Testis (tissue), 3 donors: ENCODE measurements around the gene KLHDC7A. TPM values are rescaled to one million over a fixed set of nuclear protein-coding genes. Genes with fewer than 3 reads are reported as not detected.
A peak's percentile ranks its signal among the peaks of the same experiment; 100 is the strongest.

Source experiments
- DNase-seq: peaks from one replicate; pipeline ENCODE4 v3.0.0-alpha.2; 2019
- H3K27ac ChIP-seq, 2 donors: fragments of 200-600 bp; sonication (generic); one replicate each; pipeline ENCODE4 v1.5.1; 2019
- H3K27me3 ChIP-seq: fragments of 200-600 bp; sonication (generic); one replicate; pipeline ENCODE4 v1.5.1; 2019
- H3K36me3 ChIP-seq: fragments of 200-600 bp; sonication (generic); one replicate; pipeline ENCODE4 v1.5.1; 2017; ENCODE audit warnings: low read depth; ENCODE audit errors: missing control alignments
- H3K4me1 ChIP-seq: fragments of 200-600 bp; sonication (generic); one replicate; pipeline ENCODE4 v1.5.1; 2019
- H3K4me3 ChIP-seq, 2 donors: fragments of 200-600 bp; sonication (generic); one replicate each; pipeline ENCODE4 v1.5.1; 2017 to 2019
- H3K9me3 ChIP-seq: fragments of 200-600 bp; sonication (generic); one replicate; pipeline ENCODE4 v1.5.1; 2017
- POLR2A ChIP-seq: fragments of 450-650 bp; IDR thresholded peaks from one replicate; pipeline ENCODE4 v1.6.1; 2017; ENCODE audit warnings: antibody characterized with exemption, mild to moderate bottlenecking, moderate library complexity
- WGBS, 2 donors: methylation state at CpG; one replicate each; pipeline ENCODE4 v1.1.5; 2018; 5-methylcytosine and 5-hydroxymethylcytosine counted together
- intact Hi-C: fragments of 100-400 bp; cut with DNase I; formaldehyde crosslinking; loops from one replicate; pipeline ENCODE4 v1.15.1; 2023; ENCODE audit warnings: low total_unique reads
- polyA plus RNA-seq: library from polyadenylated mRNA; stranded (reverse); fragments of 350-450 nt; fragmentation: Illumina TruSeq; extraction: RNeasy Lipid Tissue Mini Kit (QIAGEN cat#74804); gene quantifications from one replicate; pipeline ENCODE4 v1.2.3, GENCODE V29; 2014; ENCODE audit warnings: low read depth, low replicate concordance; ENCODE audit not compliant: insufficient read depth
- total RNA-seq, 2 donors: library from RNA; depleted of rRNA; stranded (reverse); fragments of >200 nt; gene quantifications; one replicate each; pipeline ENCODE4 v1.2.3, GENCODE V29; 2016
- TF ChIP-seq, protein P1 (sequence below), 3 experiments: fragments of 450-650 bp in 2 of 3; fragments of 200-600 bp in 1 of 3; sonication (generic) in 1 of 3; IDR thresholded peaks; one replicate each; pipeline ENCODE4 v1.5.1; 2016 to 2019; ENCODE audit warnings: antibody characterized with exemption in 3 of 3, mild to moderate bottlenecking in 2 of 3, moderate library complexity in 1 of 3

KLHDC7A gene
- total and polyA plus RNA-seq, 3 donors from 2014 or later = 0.06 to 1.3 (median 0.08) TPM

DNA sequence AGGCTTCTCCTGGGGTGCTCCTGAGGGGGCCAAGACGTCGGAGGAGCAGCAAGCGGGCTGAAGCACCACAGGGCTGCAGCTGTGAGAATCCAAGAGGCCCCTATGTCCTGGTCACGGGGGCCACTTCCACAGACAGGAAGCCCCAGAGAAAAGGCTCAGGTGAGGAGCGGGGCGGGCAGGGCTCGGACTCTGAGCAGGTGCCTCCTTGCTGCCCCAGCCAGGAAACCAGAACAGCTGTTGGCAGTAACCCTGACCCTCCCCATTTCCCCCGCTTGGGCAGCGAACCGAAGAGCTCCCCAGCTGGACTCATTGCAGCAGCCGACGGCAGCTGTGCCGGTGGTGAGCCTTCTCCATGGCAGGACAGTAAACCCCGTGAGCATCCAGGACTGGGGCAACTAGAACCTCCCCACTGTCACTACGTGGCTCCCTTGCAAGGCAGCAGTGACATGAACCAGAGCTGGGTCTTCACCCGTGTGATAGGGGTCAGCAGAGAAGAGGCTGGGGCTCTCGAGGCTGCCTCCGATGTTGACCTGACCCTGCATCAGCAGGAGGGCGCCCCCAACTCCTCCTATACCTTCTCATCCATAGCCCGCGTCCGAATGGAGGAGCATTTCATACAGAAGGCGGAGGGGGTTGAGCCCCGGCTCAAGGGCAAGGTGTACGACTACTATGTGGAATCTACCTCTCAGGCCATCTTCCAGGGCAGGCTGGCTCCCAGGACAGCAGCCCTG is 625 bp downstream of the KLHDC7A start:
- Histone ChIP-seq H3K4me3 (peak overlapping the region in 1 of 2 donors; percentile 36), H3K36me3 (no peaks in the 10 kb centered on the region), H3K27ac (no peak overlapping the region), H3K4me1 (no peaks in the 10 kb centered on the region), H3K27me3 (no peaks in the 10 kb centered on the region), H3K9me3 (no peaks in the 10 kb centered on the region)
- 38 to 57% methylated on average over 13 to 25 of the region's 25 CpGs for WGBS, 2 donors
- TF ChIP-seq POLR2A = no peak
- TF ChIP-seq, protein P1, sequence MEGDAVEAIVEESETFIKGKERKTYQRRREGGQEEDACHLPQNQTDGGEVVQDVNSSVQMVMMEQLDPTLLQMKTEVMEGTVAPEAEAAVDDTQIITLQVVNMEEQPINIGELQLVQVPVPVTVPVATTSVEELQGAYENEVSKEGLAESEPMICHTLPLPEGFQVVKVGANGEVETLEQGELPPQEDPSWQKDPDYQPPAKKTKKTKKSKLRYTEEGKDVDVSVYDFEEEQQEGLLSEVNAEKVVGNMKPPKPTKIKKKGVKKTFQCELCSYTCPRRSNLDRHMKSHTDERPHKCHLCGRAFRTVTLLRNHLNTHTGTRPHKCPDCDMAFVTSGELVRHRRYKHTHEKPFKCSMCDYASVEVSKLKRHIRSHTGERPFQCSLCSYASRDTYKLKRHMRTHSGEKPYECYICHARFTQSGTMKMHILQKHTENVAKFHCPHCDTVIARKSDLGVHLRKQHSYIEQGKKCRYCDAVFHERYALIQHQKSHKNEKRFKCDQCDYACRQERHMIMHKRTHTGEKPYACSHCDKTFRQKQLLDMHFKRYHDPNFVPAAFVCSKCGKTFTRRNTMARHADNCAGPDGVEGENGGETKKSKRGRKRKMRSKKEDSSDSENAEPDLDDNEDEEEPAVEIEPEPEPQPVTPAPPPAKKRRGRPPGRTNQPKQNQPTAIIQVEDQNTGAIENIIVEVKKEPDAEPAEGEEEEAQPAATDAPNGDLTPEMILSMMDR (IDR thresholded peaks at IDR 0.05) = no peak
- DNase-seq = no peak
- intact Hi-C loops = no loop called here

DNA sequence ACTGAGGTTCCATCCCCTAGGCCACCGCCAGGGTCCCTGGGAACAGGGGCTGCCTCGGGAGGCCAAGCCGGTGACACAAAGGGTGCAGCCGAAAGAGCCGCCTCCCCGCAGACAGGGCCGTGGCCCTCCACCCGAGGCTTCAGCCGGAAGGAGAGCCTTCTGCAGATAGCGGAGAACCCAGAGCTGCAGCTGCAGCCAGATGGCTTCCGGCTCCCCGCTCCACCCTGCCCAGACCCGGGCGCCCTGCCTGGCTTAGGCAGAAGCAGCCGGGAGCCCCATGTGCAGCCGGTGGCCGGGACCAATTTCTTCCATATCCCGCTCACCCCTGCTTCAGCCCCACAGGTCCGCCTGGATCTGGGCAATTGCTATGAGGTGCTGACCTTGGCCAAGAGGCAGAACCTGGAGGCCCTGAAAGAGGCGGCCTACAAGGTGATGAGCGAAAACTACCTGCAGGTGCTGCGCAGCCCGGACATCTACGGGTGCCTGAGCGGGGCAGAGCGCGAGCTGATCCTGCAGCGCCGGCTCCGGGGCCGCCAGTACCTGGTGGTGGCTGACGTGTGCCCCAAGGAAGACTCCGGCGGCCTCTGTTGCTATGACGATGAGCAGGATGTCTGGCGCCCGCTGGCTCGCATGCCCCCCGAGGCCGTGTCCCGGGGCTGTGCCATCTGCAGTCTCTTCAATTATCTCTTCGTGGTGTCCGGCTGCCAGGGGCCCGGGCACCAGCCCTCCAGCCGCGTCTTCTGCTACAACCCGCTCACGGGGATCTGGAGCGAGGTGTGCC is 1.4 kb downstream of the KLHDC7A start:
- Histone ChIP-seq H3K27me3 (no peaks in the 10 kb centered on the region), H3K9me3 (no peaks in the 10 kb centered on the region), H3K27ac (no peak overlapping the region), H3K36me3 (no peaks in the 10 kb centered on the region), H3K4me3 (peak overlapping the region; percentile 6 to 36), H3K4me1 (no peaks in the 10 kb centered on the region)
- 27 to 65% methylated on average over 3 to 41 of the region's 49 CpGs for WGBS, 2 donors
- peak; percentile 21 for DNase-seq
- TF ChIP-seq POLR2A = no peak
- TF ChIP-seq, protein P1 (IDR thresholded peaks at IDR 0.05) = no peak
- intact Hi-C loops = no loop called here

DNA sequence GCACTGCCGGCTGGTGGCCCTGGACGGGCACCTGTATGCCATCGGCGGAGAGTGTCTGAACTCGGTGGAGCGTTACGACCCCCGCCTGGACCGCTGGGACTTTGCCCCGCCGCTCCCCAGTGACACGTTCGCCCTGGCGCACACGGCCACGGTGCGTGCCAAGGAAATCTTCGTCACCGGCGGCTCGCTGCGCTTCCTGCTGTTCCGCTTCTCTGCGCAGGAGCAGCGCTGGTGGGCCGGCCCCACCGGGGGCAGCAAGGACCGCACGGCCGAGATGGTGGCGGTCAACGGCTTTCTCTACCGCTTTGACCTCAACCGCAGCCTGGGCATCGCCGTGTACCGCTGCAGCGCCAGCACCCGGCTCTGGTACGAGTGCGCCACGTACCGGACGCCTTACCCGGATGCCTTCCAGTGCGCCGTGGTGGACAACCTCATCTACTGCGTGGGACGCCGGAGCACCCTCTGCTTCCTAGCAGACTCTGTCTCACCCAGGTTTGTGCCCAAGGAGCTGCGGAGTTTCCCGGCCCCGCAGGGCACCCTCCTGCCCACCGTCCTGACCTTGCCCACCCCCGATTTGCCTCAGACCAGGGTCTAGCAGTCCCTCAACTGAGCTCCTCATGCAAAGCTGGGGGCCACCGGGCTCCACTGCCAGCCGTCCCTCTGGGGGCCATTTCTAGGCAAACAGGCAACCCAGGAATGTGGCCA is 2.1 kb downstream of the KLHDC7A start:
- 60 to 76% methylated on average over 29 to 57 of the region's 57 CpGs for WGBS, 2 donors
- DNase-seq = no peak
- H3K9me3 ChIP-seq = no peaks in the 10 kb centered on the region
- H3K27ac ChIP-seq = no peak overlapping the region
- TF ChIP-seq, protein P1 (IDR thresholded peaks at IDR 0.05) = no peak
- no peak for TF ChIP-seq POLR2A
- intact Hi-C loops = no loop called here
- H3K27me3 ChIP-seq = no peaks in the 10 kb centered on the region
- H3K36me3 ChIP-seq = no peaks in the 10 kb centered on the region
- H3K4me1 ChIP-seq = no peaks in the 10 kb centered on the region
- H3K4me3 ChIP-seq = peak overlapping the region; percentile 6 to 36

DNA sequence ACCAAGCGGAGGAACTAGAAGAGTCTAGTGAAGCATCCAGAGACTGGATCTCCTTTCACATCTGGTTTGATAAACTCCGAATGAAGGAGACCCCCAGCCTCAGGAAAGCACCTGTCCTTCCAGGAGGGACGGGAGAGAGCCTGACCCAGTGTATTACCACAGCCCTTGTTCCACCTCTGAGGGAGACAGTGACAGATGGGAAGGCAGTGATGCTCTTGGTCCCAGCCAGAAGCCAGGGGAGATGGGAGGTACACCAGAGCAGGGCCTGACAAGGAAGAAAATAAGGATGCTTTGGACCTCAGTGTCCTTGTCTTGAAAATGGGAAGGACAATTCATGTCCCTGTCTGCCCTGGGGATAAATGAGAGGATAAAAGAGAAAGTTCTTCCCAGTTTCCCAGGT is 3.5 kb downstream of the KLHDC7A start:
- no peak for TF ChIP-seq POLR2A
- TF ChIP-seq, protein P1 (IDR thresholded peaks at IDR 0.05) = no peak
- Histone ChIP-seq H3K27me3 (no peaks in the 10 kb centered on the region), H3K27ac (no peak overlapping the region), H3K36me3 (no peaks in the 10 kb centered on the region), H3K4me3 (no peak overlapping the region), H3K4me1 (no peaks in the 10 kb centered on the region), H3K9me3 (no peaks in the 10 kb centered on the region)
- intact Hi-C loops = no loop called here
- DNase-seq = no peak
- WGBS, 2 donors = 94% methylated on average over 3 of the region's 3 CpGs; no CpG with 5 or more reads in 1 of the 2 donors
